Brain microvascular endothelial cell (primary cell): Measurements from ENCODE around the gene TCP11.

ENCODE experiments used
- DNase-seq: peaks from one replicate; pipeline ENCODE4 v3.0.0-alpha.2; 2020
- H3K27ac ChIP-seq: fragments of 250-450 bp; sonication (Bioruptor Pico); 2 replicates; pipeline ENCODE4 v1.5.1; 2020; ENCODE audit warnings: mild to moderate bottlenecking, moderate library complexity
- H3K27me3 ChIP-seq: fragments of 250-450 bp; sonication (Bioruptor Pico); replicated peaks from 2 replicates; pipeline ENCODE4 v1.5.1; 2020; ENCODE audit warnings: mild to moderate bottlenecking
- H3K36me3 ChIP-seq: fragments of 250-450 bp; sonication (Bioruptor Pico); replicated peaks from 2 replicates; pipeline ENCODE4 v1.5.1; 2020; ENCODE audit warnings: mild to moderate bottlenecking
- H3K4me3 ChIP-seq: 2 replicates; pipeline ENCODE4 v1.5.1; 2011; ENCODE audit warnings: low read depth, mild to moderate bottlenecking, control low read depth, low read length, moderate library complexity
- CTCF ChIP-seq: IDR thresholded peaks from 2 replicates; pipeline ENCODE4 v1.5.1; 2011; ENCODE audit warnings: low read depth, mild to moderate bottlenecking, moderate library complexity, low read length, control low read depth, inconsistent platforms; ENCODE audit errors: missing control alignments
- in situ Hi-C: cut with HindIII; loops from 2 replicates; pipeline ENCODE4 v1.10.0; 2017; ENCODE audit warnings: low sequenced_read_pairs, low pct_ligation_motif_present

TCP11 gene

GRCh38 chr6:35068206-35068605, 72.9 kb downstream of the TCP11 start:
- Histone ChIP-seq H3K4me3 (no peak overlapping the region), H3K27me3 (no peaks in the 10 kb centered on the region), H3K36me3 (peaks cover 2% of the 10 kb centered on the region), H3K27ac (no peak overlapping the region)
- no peak for DNase-seq
- in situ Hi-C loops, result no loop called here
- no peak for TF ChIP-seq CTCF
